Occipital lobe (tissue), 2 donors: ENCODE results near the gene ARHGEF4. TPM values are rescaled to one million over a fixed set of nuclear protein-coding genes. Genes with fewer than 3 reads are reported as not detected.
A peak's percentile ranks its signal among the peaks of the same experiment; 100 is the strongest.

Source experiments
- DNase-seq: peaks from one replicate; lab custom pipeline; 2025; lab: John Stamatoyannopoulos, UW
- total RNA-seq: library from RNA; depleted of rRNA; stranded (reverse); fragments of >200 nt; gene quantifications from one replicate; pipeline ENCODE4 v1.2.3, GENCODE V29; 2014

The ARHGEF4 gene
- total RNA-seq, 1 donor from 2014 or later: 38.7 TPM

GRCh38 chr2:131038258-131039100 is 201.8 kb downstream of the ARHGEF4 start:
- no peak for DNase-seq

GRCh38 chr2:131039101-131039440 is 202.4 kb downstream of the ARHGEF4 start:
- no peak for DNase-seq

GRCh38 chr2:131039535-131039907 is 202.8 kb downstream of the ARHGEF4 start:
- DNase-seq: peak; percentile 30

GRCh38 chr2:131039908-131040660 is 203.4 kb downstream of the ARHGEF4 start:
- DNase-seq: no peak

- DNase-seq: no peak
These were observed 204.1 kb downstream of the ARHGEF4 start for GRCh38 chr2:131040661-131041401.

- DNase-seq: no peak
These were observed 204.9 kb downstream of the ARHGEF4 start for GRCh38 chr2:131041402-131042147.

GRCh38 chr2:131042148-131042775 is 205.5 kb downstream of the ARHGEF4 start:
- no peak for DNase-seq

GRCh38 chr2:131043199-131044074 is 206.7 kb downstream of the ARHGEF4 start:
- DNase-seq: no peak

- no peak for DNase-seq
These were observed 207.5 kb downstream of the ARHGEF4 start for GRCh38 chr2:131044075-131044756.

GRCh38 chr2:131044757-131045150 is 208.0 kb downstream of the ARHGEF4 start:
- no peak for DNase-seq

GRCh38 chr2:131045286-131046027 is 208.7 kb downstream of the ARHGEF4 start:
- DNase-seq: no peak

GRCh38 chr2:131046028-131046917 is 209.6 kb downstream of the ARHGEF4 start:
- DNase-seq: no peak

GRCh38 chr2:131046918-131047652 is 210.4 kb downstream of the ARHGEF4 start:
- no peak for DNase-seq

- DNase-seq: no peak
These were observed 211.3 kb downstream of the ARHGEF4 start for GRCh38 chr2:131047920-131048560.

GRCh38 chr2:131048641-131049040 is 211.9 kb downstream of the ARHGEF4 start:
- no peak for DNase-seq

GRCh38 chr2:131049150-131049718 is 212.5 kb downstream of the ARHGEF4 start:
- no peak for DNase-seq
